HG03280 (cell line): ENCODE data around the gene FTMT.
"Not testable (repeated sequence)": the region's sequence is repeated elsewhere in the genome, so short reads cannot be mapped to it uniquely, and the experiment has no call there.

Source experiments
- ATAC-seq: cut with Tn5 transposase; IDR thresholded peaks from one replicate; pipeline ENCODE4 v1.9.1; 2021; ENCODE audit warnings: mild to moderate bottlenecking, moderate library complexity; ENCODE audit not compliant: unreplicated experiment

Gene FTMT

DNA sequence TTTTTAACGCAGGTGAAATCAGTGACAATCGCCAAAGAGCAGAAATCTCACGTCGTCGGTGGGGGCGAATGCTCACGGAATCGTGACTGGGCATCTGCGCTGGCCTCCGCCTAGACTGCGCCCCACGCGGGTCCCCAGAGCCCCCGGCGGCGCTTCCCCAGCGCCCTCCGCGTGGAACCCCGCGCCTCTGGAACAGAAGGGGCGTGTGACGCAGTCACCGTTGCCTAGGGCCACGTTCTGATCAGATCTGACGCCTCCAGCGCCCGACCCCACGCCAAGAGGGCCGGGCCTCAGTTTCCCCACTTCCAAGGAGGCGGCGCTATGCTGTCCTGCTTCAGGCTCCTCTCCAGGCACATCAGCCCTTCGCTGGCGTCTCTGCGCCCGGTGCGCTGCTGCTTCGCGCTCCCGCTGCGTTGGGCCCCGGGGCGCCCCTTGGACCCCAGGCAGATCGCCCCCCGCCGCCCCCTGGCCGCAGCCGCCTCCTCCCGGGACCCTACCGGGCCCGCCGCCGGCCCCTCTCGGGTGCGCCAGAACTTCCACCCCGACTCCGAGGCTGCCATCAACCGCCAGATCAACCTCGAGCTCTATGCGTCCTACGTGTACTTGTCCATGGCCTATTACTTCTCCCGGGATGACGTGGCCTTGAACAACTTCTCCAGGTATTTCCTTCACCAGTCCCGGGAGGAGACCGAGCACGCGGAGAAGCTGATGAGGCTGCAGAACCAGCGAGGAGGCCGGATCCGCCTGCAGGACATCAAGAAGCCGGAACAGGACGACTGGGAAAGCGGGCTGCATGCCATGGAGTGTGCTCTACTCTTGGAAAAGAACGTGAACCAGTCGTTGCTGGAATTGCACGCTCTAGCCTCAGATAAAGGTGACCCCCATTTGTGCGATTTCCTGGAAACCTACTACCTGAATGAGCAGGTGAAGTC is at the start of gene FTMT:
TSS of gene FTMT (plus strand) at position 240 of the 932 bp plus-strand sequence. CDS start at position 322, 82 bp downstream.
- no peak for ATAC-seq

DNA sequence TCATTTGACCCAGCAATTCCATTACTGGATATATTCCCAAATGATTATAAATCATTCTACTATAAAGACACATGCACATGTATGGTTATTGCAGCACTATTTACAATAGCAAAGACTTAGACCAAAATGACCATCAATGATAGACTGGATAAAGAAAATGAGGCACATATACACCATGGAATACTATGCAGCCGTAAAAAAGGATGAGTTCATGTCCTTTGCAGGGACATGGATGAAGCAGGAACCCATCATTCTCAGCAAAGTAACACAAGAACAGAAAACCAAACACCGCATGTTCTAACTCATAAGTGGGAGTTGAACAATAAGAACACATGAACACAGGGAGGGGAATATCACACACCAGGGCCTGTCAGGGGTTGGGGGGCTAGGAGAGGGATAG is 46.4 kb upstream of the FTMT start:
- not testable (repeated sequence) for ATAC-seq

DNA sequence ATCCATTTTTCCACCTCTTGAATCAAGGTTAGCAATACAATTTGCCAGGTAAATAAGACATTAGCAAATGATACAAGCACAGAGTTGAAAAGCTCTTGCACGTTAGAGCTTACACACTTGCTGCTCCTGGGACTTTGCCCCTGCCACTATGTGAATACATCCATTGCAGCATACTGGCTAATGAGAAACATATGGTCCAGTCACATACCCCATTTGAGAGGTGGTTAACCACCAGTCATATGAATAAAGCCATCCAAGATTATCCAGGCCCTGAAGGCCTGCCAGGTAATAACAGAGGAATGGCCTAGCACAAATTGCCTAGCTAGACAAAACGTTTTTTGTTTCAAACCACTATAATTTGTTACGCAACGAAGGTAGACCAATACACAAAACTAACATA is 45.8 kb upstream of the FTMT start:
- ATAC-seq: no peak

DNA sequence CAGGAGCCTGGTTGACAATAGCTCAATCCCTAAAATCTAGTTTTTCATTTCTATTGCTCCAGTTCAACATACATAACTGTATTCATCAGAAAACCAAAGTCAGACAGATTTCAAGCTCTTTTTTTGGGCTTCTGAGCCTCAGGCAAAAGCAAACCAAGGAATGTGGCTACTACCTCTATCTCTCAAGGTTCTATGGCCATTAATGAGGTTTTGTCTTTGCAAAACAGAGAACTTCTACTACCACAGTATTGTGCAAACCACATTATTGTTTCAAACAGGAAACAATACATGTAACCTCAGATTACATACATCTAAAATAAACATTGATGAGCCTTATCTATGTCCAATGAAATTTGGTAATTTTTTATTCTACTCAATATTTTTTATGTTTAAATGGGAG is 35.5 kb upstream of the FTMT start:
- ATAC-seq: no peak

DNA sequence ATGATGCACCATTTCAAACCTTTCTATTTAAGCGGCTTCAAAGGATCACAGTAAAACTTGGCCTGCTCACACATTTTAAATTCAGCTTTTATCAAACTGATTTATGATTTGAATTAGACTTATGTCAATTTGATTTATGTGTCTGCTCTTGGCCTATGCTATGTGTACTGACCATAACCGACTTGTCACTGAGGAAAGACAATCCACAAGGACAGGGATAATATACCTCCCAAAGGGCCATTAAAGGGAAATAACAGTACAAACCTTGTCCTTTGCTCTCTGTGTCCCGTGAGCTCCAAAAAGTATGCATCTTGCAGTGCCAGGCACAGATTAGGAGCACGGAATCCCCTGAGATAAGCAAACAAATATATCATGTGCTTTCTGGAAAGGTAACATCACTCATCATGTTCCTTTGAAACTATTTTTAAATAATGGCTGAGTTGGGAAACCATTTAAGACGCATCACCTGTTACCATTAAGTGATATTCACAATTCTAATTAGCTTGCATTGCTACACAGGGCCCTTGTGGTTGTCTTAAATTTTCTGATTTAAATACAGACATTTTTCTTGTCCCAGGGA is 31.9 kb upstream of the FTMT start:
- no peak for ATAC-seq

DNA sequence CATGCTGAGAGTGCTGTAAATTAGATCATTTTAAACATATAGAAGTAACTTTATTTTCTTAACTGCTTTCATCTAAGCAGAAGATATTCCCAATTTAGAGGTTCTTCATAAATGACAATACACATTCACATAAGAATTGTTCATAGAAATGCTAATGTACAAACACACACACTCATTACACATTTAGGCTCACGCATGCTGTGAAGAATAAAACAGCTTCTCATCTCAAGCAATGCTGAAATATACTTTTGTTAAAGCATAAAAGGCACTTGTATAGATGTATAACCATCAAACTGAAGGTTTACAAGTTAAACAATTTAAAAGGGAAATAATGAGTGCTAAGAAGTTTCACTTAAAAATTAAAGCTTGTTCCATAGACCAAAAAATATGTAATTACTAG is 18.1 kb upstream of the FTMT start:
- no peak for ATAC-seq

DNA sequence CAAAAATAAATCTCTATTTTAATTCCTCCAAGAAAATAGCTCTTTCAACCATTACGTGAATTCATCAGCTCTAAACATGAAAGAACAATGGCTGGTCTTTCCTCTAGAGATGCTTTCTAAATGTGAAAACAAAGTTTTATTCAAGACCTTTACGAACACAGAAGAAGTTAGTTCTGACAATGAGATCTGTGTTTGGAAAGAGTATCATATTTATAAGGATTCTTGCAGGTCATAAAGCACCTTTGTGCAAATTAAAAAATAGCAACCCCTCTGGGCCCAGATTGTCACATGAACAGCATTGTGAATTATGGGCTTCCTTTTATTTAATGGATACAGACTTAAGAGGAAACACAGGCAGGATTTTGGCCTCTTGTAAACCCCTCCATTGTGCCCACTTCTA is 17.7 kb upstream of the FTMT start:
- ATAC-seq: no peak

DNA sequence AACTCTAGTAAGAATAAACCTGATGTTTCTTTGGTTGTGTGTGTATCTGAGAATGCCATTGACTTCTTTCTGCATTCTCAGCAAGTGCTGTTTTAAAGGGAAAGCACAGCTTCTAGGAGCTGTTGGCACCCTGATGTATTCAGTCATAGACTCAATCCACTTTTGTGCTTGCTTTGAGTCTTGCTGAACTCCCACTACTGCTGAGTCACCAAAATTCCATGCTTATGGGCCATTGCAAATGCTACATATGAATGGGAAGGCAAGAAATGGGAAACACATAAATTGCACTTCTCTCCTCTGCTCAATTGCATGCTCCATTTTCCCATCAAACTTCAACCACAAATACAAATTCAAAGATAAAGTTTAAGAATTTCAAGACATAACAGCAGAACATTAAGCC is 9.8 kb upstream of the FTMT start:
- ATAC-seq: no peak

DNA sequence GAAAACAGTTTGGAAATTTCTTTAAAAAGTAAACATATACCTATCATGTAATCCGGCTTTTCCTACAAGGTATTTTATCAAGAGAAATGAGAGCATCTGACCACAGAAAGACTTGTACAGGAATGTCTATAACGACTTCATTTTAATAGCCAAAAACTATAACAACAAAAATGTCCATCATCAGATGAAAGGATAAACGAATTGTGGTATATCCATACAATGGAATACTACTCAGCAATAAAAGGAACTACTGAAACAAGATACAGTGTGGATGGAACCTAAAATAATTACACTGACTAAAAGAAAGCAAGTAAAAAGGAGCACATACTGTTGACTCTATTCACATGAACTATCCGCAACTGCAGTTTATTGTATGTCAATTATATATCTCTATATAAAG is 1.4 kb upstream of the FTMT start:
- ATAC-seq: no peak

DNA sequence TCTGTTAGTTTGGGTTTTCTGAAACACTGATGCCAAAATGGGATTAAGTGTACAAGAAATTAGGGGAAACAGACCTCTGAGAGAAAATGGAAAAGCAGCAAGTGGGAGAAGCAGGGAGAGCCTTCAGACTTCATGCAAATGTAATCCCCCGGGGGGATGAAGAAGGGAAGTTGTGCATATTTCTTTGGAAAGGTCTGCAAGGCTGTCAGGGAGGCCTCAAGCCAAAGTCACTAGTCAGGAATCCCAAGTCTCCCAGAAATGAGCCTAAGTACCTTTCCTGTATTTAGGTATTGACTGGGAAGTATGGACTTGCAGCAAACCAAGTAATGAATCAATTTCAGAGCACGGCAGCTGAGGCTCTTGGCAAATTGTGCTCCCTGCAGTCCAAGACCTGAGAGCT is 2.2 kb downstream of the FTMT start:
- ATAC-seq: no peak

DNA sequence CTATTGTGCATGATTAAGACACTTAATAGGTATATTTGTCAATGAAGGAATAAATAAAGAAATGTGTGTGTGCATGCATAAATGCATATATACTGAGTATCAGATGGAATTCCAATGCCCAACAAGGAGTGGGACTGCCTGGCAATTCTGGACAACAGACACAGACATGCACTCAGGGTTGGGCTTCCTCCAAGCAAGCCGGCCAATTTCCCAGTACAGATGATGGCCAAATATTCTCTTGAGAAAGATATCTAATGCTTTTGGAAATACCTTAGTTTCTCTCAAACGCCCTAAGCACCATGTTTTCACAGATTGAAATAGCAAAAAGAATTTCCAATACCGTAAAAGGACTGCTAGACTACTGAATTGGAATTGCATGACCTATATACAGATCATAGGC is 11.1 kb downstream of the FTMT start:
- no peak for ATAC-seq

DNA sequence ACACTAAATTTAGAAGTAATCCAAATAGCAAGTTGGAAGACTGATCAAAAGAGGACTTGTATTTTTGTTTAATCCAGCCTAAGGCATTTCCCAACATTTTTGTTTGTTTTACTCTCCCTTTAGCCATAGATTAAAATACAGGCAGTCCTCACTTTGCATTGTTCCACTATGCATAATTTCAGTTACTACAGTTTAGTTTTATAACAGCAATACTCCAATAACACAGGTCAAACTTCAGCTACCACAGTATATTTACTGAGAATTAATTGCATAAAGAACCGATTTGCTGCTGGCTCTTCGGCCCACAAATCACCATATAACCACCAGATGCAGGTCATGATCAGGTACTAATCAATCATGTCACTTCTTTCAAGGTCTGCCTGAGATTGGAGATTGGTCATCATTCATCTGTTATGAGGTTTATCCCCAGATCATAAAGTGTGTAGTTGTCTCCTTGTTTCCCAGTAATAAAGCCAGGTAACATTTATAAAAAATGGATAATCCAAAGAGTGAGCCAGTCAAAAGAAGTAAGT is 12.1 kb downstream of the FTMT start:
- ATAC-seq: no peak

DNA sequence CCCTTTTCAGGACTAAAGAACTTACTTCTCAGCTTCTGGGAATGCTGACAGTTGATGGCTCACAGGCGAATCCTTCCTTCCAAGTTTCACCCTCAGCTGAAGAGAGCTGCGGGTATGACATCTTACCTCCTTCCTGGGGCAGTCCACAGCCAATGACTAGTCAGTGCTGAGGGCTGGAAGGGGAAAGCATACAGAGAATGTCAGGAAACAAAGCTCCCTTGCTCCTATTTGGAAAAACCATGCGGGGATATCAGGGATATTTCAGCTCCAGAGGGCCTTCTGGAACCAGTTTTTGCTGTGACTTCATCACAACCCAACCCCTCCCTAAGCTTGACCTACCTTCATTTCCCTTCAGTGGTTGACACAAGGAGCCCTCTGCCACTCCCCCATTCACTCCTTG is 15.7 kb downstream of the FTMT start:
- no peak for ATAC-seq

DNA sequence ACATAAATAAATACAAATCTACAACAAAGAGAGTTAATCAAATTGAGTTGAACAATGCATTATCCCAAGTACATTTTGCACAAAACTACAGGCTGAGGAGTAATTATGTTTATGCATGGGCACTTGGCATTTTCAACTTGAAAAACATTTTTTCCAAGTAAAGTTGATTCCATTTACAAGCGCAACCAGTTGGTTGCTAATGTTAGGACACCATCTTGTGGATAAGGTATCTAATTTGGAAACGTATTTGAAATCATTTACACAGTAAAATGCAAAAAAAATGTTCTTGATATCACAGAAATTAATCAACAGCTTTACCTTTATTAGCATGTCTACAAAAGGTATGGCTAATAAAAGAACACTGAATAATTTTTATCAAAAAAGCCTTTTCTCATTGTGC is 18.8 kb downstream of the FTMT start:
- no peak for ATAC-seq

DNA sequence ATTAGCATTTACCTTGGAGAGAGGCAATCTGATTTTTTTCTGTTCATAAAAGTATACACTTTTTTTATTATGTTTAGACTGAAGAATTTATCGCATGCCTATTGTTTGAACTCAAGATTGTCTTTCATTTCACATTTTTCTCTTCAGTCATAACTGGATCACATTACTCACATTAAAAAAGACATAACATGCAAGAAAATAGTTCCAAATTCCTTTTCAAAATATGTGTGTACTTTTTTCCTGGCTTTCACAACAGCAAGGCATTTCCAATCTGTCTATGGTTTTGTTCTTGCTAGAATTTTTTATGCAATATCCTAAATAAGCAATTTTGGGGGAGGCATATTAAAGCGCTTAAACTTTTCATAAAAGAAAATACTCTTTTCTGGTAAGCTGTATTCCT is 21.2 kb downstream of the FTMT start:
- no peak for ATAC-seq

DNA sequence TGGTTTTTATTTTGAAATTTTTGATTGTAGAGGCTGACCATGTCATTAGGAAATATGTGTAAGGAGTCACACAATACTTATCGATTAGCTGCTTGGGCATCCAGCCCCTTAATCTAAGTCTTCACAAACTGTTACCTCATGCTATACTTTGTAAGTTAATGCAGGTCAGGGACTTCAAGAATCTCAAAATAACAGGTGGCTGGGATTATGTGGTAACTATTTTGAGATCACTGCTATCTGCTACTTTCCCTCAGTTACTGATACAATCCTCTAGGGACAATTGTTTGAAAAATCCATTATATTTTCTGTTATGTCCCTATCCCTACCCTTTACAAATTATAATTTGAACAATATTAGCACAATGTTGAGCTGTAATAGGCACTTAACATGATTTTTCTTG is 21.7 kb downstream of the FTMT start:
- ATAC-seq: no peak

DNA sequence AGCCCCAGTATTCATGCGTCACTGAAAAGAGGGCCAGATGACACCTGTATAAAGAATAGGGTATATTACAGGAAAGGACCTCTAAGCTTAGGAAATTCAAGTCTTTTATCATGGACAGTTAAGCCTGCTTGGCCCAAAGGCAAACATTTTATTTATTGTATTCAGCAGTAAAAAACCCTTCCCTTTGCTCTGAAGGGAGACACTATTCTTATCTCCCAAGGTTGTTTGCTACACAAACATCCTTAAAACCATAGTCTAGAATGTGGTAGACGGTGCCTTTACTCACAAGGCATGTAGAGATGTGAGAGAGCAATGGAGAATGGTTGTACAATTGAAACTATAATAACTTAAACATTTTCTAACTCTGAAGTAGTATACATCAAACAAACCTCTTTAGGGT is 33.9 kb downstream of the FTMT start:
- ATAC-seq: no peak

DNA sequence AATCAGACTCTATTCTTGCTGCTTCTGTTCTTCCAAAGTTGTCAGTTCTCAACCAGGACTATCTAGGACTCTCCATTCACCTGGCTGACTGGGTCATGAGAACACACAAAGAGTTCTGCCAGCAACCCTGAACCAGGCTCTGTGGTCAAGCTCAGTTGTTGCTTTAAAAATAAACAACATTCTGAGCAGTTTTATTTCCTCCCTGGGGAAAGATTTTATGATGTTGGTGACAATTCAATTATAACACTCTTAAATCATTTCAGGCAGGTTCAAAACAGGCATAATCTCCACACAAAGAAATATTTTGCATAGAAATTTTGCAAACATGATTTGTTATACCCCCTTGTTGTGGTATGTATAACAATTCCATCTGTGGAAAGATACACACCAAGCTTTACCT is 36.0 kb downstream of the FTMT start:
- no peak for ATAC-seq

DNA sequence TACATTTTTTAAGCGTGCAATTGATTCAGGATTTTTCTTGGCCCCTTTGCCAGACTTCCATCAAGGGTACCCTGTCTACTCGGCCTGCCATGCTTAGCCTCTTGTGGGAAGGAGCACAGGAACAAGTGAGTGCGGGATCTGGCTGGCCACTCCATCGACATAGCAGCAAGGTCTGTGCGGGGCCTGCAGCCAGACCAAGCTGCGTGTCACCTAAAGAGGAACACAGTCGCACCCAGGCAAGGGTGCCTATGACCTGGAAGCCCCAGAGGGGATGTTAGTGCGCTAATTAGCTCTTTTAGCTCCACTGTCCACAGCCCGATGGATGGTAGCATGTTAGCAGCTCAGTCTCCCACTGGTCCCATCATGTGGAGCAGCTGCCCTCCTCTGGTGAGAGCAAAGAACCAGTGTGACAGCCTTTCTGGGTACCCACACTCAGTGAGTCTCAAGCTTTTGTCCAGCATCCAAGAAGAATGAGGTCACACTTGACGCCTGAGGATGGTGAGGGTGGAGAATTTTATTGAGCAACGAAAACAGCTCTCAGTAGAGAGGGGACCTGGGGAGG is 38.7 kb downstream of the FTMT start:
- no peak for ATAC-seq

DNA sequence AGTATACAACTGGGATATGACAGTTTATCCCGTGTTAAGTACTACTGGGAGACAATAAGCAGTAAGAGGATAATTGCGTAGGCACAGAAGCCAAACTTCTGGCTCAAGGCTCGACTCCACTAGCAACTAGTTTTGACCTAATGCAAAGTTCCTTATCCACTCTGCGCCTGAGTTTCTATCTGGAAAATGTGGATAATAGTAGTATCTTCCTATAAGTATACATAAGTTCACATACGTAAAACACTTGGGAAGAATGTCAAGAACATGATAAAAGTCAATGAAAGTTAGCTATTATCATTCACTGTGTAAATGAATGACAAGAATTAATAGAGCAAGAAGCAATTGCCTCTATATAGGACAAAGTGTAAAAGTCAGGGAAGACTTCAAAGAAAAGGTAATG is 45.7 kb downstream of the FTMT start:
- no peak for ATAC-seq

DNA sequence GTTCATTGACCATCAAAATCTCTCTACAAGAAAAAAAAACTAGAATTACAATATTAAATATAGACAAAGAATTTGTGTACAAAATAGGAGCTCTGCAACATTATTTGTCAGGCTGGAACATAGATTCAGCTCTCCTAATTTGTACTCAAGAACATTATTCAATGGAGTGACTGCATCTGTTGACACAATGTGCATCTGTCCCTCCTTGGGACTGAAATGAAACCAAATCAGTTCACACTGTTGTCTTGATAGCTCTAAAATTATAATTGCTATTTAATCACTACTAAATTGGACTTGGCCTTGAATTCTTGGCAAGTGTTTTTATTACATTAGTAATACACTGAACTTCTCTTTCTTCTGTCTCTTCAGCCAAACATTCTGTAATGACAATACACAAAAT is 47.7 kb downstream of the FTMT start:
- ATAC-seq: no peak
